PC-3 (cell line): ENCODE data around the gene PTH2. TPM values are rescaled to one million over a fixed set of nuclear protein-coding genes. Genes with fewer than 3 reads are reported as not detected.

Experiments
- ATAC-seq: fragments of 200-7000 bp; cut with Tn5 transposase; 2 replicates; pipeline ENCODE4 v1.9.1; 2020; ENCODE audit warnings: mild to moderate bottlenecking, moderate library complexity
- BruUV-seq: library from RNA; stranded (reverse); fragments of 400-500 nt; replicated peaks from 2 replicates; lab custom pipeline; 2021; lab: Mats Ljungman, UMichigan
- CTCF ChIA-PET: fragments of 300-600 bp; sonication (Branson Sonifier 250); formaldehyde crosslinking; loops from one replicate; lab custom pipeline; 2022; ENCODE audit warnings: antibody characterized with exemption; lab: Charles Lee
- POLR2A ChIA-PET: fragments of 300-600 bp; sonication (Branson Sonifier 250); formaldehyde crosslinking; loops from one replicate; lab custom pipeline; 2022; ENCODE audit warnings: antibody characterized with exemption; ENCODE audit not compliant: unreplicated experiment; lab: Charles Lee
- DNase-seq: peaks from one replicate; pipeline ENCODE4 v3.0.0-alpha.2; 2015
- H2AFZ ChIP-seq: fragments of 300-600 bp; sonication (generic); 2 replicates; pipeline ENCODE4 v1.6.0; 2016; ENCODE audit warnings: antibody characterized with exemption, low read length
- H3F3A ChIP-seq: fragments of 300-600 bp; sonication (generic); one replicate; pipeline ENCODE4 v1.6.0; 2017; ENCODE audit warnings: antibody characterized with exemption, low read length, control low read depth, mild to moderate bottlenecking; ENCODE audit not compliant: unreplicated experiment
- H3K27ac ChIP-seq: fragments of 300-600 bp; sonication (generic); 2 replicates; pipeline ENCODE4 v1.5.1; 2016; ENCODE audit warnings: mild to moderate bottlenecking, low read length
- H3K27me3 ChIP-seq: fragments of 300-600 bp; sonication (generic); 2 replicates; pipeline ENCODE4 v1.6.1; 2016; ENCODE audit warnings: low read length, mixed read lengths
- H3K36me3 ChIP-seq: fragments of 300-600 bp; sonication (generic); 2 replicates; pipeline ENCODE4 v1.6.1; 2016; ENCODE audit warnings: low read depth, mixed run types, low read length, mixed read lengths
- H3K4me1 ChIP-seq: fragments of 300-600 bp; sonication (generic); 2 replicates; pipeline ENCODE4 v1.5.1; 2016; ENCODE audit warnings: low read length; ENCODE audit not compliant: insufficient read depth
- H3K4me2 ChIP-seq: fragments of 300-600 bp; sonication (generic); 2 replicates; pipeline ENCODE4 v1.6.0; 2016; ENCODE audit warnings: low read length
- H3K4me3 ChIP-seq: fragments of 300-600 bp; sonication (generic); 2 replicates; pipeline ENCODE4 v1.5.1; 2016; ENCODE audit warnings: mild to moderate bottlenecking, low read length, mixed read lengths
- H3K79me2 ChIP-seq: fragments of 300-600 bp; sonication (generic); 2 replicates; pipeline ENCODE4 v1.6.1; 2017; ENCODE audit warnings: low read length, mixed read lengths
- H3K9ac ChIP-seq: fragments of 300-600 bp; sonication (generic); 2 replicates; pipeline ENCODE4 v1.6.0; 2016; ENCODE audit warnings: mild to moderate bottlenecking, low read length
- H3K9me2 ChIP-seq: fragments of 300-600 bp; sonication (generic); replicated peaks from 2 replicates; pipeline ENCODE4 v1.6.1; 2016; ENCODE audit warnings: mixed run types, low read length, mixed read lengths
- H3K9me3 ChIP-seq: fragments of 300-600 bp; sonication (generic); 2 replicates; pipeline ENCODE4 v1.6.1; 2016; ENCODE audit warnings: low read length, mixed read lengths
- H4K20me1 ChIP-seq: fragments of 300-600 bp; sonication (generic); 2 replicates; pipeline ENCODE4 v1.6.1; 2016; ENCODE audit warnings: low read length, mixed read lengths
- EZH2 ChIP-seq: fragments of 300-600 bp; sonication (generic); IDR thresholded peaks from one replicate; pipeline ENCODE4 v1.6.1; 2017; ENCODE audit warnings: antibody characterized with exemption, mild to moderate bottlenecking, low read length; ENCODE audit not compliant: unreplicated experiment
- EZH2phosphoT487 ChIP-seq: fragments of 300-600 bp; sonication (generic); IDR thresholded peaks from 2 replicates; pipeline ENCODE4 v1.6.1; 2018; ENCODE audit warnings: mild to moderate bottlenecking, antibody characterized with exemption, low read length, borderline replicate concordance
- intact Hi-C: fragments of 100-400 bp; cut with micrococcal nuclease; formaldehyde crosslinking; loops from 2 replicates; pipeline ENCODE4 v1.9.0; 2023
- total RNA-seq: library from RNA; depleted of rRNA; stranded (reverse); fragments of >200 nt; gene quantifications from 2 replicates; pipeline ENCODE4 v1.2.3, GENCODE V29; 2014
- TF ChIP-seq, protein P1 (sequence below): fragments of 300-600 bp; sonication (generic); conservative IDR thresholded peaks from 2 replicates; pipeline ENCODE4 v1.5.1; 2017; ENCODE audit warnings: antibody characterized with exemption, low read depth, mild to moderate bottlenecking, low read length

Gene PTH2
- total RNA-seq, 1 experiment from 2014 or later: not detected

GRCh38 chr19:49411681-49412326 is 11.4 kb downstream of the PTH2 start:
- TF ChIP-seq EZH2: no peak
- TF ChIP-seq, protein P1, sequence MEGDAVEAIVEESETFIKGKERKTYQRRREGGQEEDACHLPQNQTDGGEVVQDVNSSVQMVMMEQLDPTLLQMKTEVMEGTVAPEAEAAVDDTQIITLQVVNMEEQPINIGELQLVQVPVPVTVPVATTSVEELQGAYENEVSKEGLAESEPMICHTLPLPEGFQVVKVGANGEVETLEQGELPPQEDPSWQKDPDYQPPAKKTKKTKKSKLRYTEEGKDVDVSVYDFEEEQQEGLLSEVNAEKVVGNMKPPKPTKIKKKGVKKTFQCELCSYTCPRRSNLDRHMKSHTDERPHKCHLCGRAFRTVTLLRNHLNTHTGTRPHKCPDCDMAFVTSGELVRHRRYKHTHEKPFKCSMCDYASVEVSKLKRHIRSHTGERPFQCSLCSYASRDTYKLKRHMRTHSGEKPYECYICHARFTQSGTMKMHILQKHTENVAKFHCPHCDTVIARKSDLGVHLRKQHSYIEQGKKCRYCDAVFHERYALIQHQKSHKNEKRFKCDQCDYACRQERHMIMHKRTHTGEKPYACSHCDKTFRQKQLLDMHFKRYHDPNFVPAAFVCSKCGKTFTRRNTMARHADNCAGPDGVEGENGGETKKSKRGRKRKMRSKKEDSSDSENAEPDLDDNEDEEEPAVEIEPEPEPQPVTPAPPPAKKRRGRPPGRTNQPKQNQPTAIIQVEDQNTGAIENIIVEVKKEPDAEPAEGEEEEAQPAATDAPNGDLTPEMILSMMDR: no peak
- no peak for TF ChIP-seq EZH2phosphoT487
- H3K4me2 ChIP-seq: no peak overlapping the region
- DNase-seq (no peak), ATAC-seq (no peak)
- ChIA-PET POLR2A (no interaction called here), CTCF (no interaction called here)
- peaks cover 15% of the 10 kb centered on the region for H3K27me3 ChIP-seq
- no peak overlapping the region for H3K27ac ChIP-seq
- H3K4me1 ChIP-seq: no peaks in the 10 kb centered on the region
- no TSS peak for BruUV-seq
- no peak overlapping the region for H2AFZ ChIP-seq
- H3K9me3 ChIP-seq: no peaks in the 10 kb centered on the region
- H4K20me1 ChIP-seq: no peaks in the 10 kb centered on the region
- H3F3A ChIP-seq: no peaks in the 10 kb centered on the region
- no peaks in the 10 kb centered on the region for H3K9me2 ChIP-seq
- no peak overlapping the region for H3K9ac ChIP-seq
- H3K36me3 ChIP-seq: no peaks in the 10 kb centered on the region
- no peak overlapping the region for H3K4me3 ChIP-seq
- intact Hi-C loops: no loop called here
- H3K79me2 ChIP-seq: no peaks in the 10 kb centered on the region

- Histone ChIP-seq H3K4me3 (no peak overlapping the region), H3K9ac (no peak overlapping the region), H3K4me1 (no peaks in the 10 kb centered on the region), H3F3A (no peaks in the 10 kb centered on the region), H3K79me2 (no peaks in the 10 kb centered on the region), H3K9me2 (no peaks in the 10 kb centered on the region), H3K27me3 (no peaks in the 10 kb centered on the region), H3K27ac (no peak overlapping the region), H3K9me3 (no peaks in the 10 kb centered on the region), H3K4me2 (no peak overlapping the region), H4K20me1 (no peaks in the 10 kb centered on the region), H3K36me3 (no peaks in the 10 kb centered on the region), H2AFZ (no peak overlapping the region)
- POLR2A ChIA-PET: no interaction called here
- CTCF ChIA-PET: interaction anchor here (0.6 kb wide), 1 partner anchor 251 kb away, joined by 3 read pairs; no protein-coding TSS in a partner anchor
- ATAC-seq (no peak), DNase-seq (no peak)
- no TSS peak for BruUV-seq
- TF ChIP-seq EZH2phosphoT487 (no peak), EZH2 (no peak)
- TF ChIP-seq, protein P1: no peak
- intact Hi-C loops: no loop called here
Measured at GRCh38 chr19:49409441-49410029, 13.7 kb downstream of the PTH2 start.
